Mammary epithelial cell (primary cell): ENCODE results near the gene AADACL4.

ENCODE experiments used
- CTCF ChIP-seq, 2 donors: IDR thresholded peaks in 1 of 2; conservative IDR thresholded peaks in 1 of 2; 2 replicates each; pipeline ENCODE4 v1.5.1; 2011 to 2012; ENCODE audit warnings: inconsistent platforms in 2 of 2, low read length in 2 of 2, mild to moderate bottlenecking in 2 of 2, control low read depth in 1 of 2, low read depth in 1 of 2; ENCODE audit not compliant: insufficient read depth in 1 of 2; ENCODE audit errors: extremely low read depth in 1 of 2
- EZH2 ChIP-seq: IDR thresholded peaks from 2 replicates; pipeline ENCODE4 v1.6.1; 2012; ENCODE audit warnings: low read length, inconsistent platforms, borderline replicate concordance

GRCh38 chr1:12618661-12618964 lies 25.3 kb upstream of the AADACL4 start:
- TF ChIP-seq CTCF (conservative IDR thresholded peaks at IDR 0.05 in 1 of 2, IDR thresholded peaks at IDR 0.05 in 1 of 2; ENCODE audit: extremely low read depth in 1 of 2, insufficient read depth in 1 of 2, low read depth in 1 of 2, low read length in 2 of 2): no peak
- TF ChIP-seq EZH2: no peak
